Hepatocyte (in vitro differentiated cells): ENCODE results near the gene DEK. TPM values are rescaled to one million over a fixed set of nuclear protein-coding genes. Genes with fewer than 3 reads are reported as not detected.
"Not testable (repeated sequence)": the region's sequence is repeated elsewhere in the genome, so short reads cannot be mapped to it uniquely, and the experiment has no call there.

Source experiments
- DNase-seq: peaks from one replicate; pipeline ENCODE4 v3.0.0-alpha.2; 2016; ENCODE audit warnings: low spot score
- H2AFZ ChIP-seq: fragments of 200-600 bp; sonication (generic); 2 replicates; pipeline ENCODE4 v1.6.0; 2016; ENCODE audit warnings: antibody characterized with exemption, mild to moderate bottlenecking
- H3K27ac ChIP-seq: fragments of 200-600 bp; sonication (generic); 2 replicates; pipeline ENCODE4 v1.5.1; 2016; ENCODE audit warnings: mild to moderate bottlenecking
- H3K27me3 ChIP-seq: fragments of 200-600 bp; sonication (generic); 2 replicates; pipeline ENCODE4 v1.6.1; 2016
- H3K36me3 ChIP-seq: fragments of 200-600 bp; sonication (generic); replicated peaks from 2 replicates; pipeline ENCODE4 v1.5.1; 2016; ENCODE audit warnings: low read depth; ENCODE audit not compliant: insufficient read depth
- H3K4me1 ChIP-seq: fragments of 200-600 bp; sonication (generic); 2 replicates; pipeline ENCODE4 v1.5.1; 2016; ENCODE audit warnings: mild to moderate bottlenecking, moderate library complexity; ENCODE audit not compliant: insufficient read depth
- H3K4me2 ChIP-seq: fragments of 200-600 bp; sonication (generic); 2 replicates; pipeline ENCODE4 v1.6.0; 2016
- H3K4me3 ChIP-seq: fragments of 200-600 bp; sonication (generic); 2 replicates; pipeline ENCODE4 v1.5.1; 2016; ENCODE audit warnings: mild to moderate bottlenecking
- H3K79me2 ChIP-seq: fragments of 200-600 bp; sonication (generic); 2 replicates; pipeline ENCODE4 v1.6.0; 2017; ENCODE audit warnings: mild to moderate bottlenecking
- H3K9me2 ChIP-seq: fragments of 200-600 bp; sonication (generic); replicated peaks from 2 replicates; pipeline ENCODE4 v1.6.0; 2017; ENCODE audit warnings: mild to moderate bottlenecking; ENCODE audit not compliant: insufficient read depth
- H3K9me3 ChIP-seq: fragments of 200-600 bp; sonication (generic); 2 replicates; pipeline ENCODE4 v1.5.1; 2016; ENCODE audit warnings: low read depth, mild to moderate bottlenecking
- H4K20me1 ChIP-seq: fragments of 200-600 bp; sonication (generic); 2 replicates; pipeline ENCODE4 v1.6.0; 2016; ENCODE audit warnings: mild to moderate bottlenecking; ENCODE audit not compliant: insufficient read depth, poor library complexity, severe bottlenecking
- EZH2 ChIP-seq: fragments of 200-600 bp; sonication (generic); IDR thresholded peaks from 2 replicates; pipeline ENCODE4 v1.6.1; 2016; ENCODE audit warnings: antibody characterized with exemption, mild to moderate bottlenecking, borderline replicate concordance
- EZH2phosphoT487 ChIP-seq: fragments of 200-600 bp; sonication (generic); IDR thresholded peaks from one replicate; pipeline ENCODE4 v1.6.1; 2018; ENCODE audit warnings: antibody characterized with exemption, mild to moderate bottlenecking, low read depth, moderate library complexity; ENCODE audit not compliant: unreplicated experiment, severe bottlenecking
- WGBS: methylation state at CpG from one replicate; pipeline ENCODE4 v1.1.6; 2016; ENCODE audit warnings: low lambda C conversion rate; ENCODE audit errors: missing lambda C conversion rate; 5-methylcytosine and 5-hydroxymethylcytosine counted together
- polyA plus RNA-seq: library from polyadenylated mRNA; unstranded; fragments of >200 nt; fragmentation: Nextera tagmentation; extraction: Ambion mirVana; gene quantifications from 2 replicates; pipeline ENCODE4 v1.2.1, GENCODE V29; 2016
- total RNA-seq: library from RNA; depleted of rRNA; stranded (reverse); fragments of >200 nt; gene quantifications from 2 replicates; pipeline ENCODE4 v1.2.3, GENCODE V29; 2014
- TF ChIP-seq, protein P1 (sequence below): fragments of 200-600 bp; sonication (generic); IDR thresholded peaks from 2 replicates; pipeline ENCODE4 v1.5.1; 2016; ENCODE audit warnings: antibody characterized with exemption, mild to moderate bottlenecking; ENCODE audit not compliant: poor library complexity

Gene DEK
- total and polyA plus RNA-seq, 2 experiments from 2014 or later, result 39.9 to 81.3 TPM

DNA sequence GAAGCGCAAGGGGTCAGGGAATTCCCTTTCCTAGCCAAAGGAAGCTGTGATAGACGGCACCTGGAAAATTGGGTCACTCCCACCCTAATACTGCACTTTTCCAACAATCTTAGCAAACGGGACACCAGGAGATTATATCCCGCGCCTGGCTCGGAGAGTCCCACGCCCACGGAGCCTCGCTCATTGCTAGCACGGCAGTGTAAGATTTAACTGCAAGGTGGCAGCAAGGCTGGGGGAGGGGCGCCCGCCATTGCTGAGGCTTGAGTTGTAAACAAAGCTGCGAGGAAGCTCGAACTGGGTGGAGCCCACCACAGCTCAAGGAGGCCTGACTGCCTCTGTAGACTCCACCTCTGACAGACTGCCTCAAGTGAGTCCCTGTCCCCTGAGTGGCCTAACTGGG lies 35.7 kb downstream of the DEK start:
- H3K27me3 ChIP-seq, H2AFZ ChIP-seq, H3K9me2 ChIP-seq, H3K4me2 ChIP-seq, H3K27ac ChIP-seq, H3K36me3 ChIP-seq, DNase-seq, H4K20me1 ChIP-seq, H3K4me1 ChIP-seq, H3K4me3 ChIP-seq, H3K9me3 ChIP-seq: not testable (repeated sequence)
- H3K79me2 ChIP-seq, result peaks cover 15% of the 10 kb centered on the region
- over 99% methylated on average over 14 of the region's 14 CpGs for WGBS

DNA sequence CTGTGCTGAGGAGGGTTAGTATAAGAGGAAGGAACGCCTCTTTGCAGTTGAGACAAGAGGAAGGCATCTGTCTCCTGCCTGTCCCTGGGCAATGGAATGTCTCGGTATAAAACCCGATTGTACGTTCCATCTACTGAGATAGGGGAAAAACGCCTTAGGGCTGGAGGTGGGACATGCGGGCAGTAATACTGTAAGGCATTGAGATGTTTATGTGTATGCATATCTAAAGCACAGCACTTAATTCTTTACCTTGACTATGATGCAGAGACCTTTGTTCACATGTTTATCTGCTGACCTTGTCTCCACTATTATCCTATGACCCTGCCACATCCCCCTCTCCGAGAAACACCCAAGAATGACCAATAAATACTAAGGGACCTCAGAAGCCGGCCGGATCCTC lies 37.2 kb downstream of the DEK start:
- not testable (repeated sequence) for H3K9me2 ChIP-seq, H3K4me3 ChIP-seq, H2AFZ ChIP-seq, H3K27me3 ChIP-seq, H3K9me3 ChIP-seq, H3K4me2 ChIP-seq, H3K4me1 ChIP-seq, H3K36me3 ChIP-seq, H4K20me1 ChIP-seq, DNase-seq, H3K27ac ChIP-seq
- 94% methylated on average over 9 of the region's 9 CpGs for WGBS
- H3K79me2 ChIP-seq, result peaks cover 10% of the 10 kb centered on the region

- WGBS, result 72% methylated on average over 5 of the region's 5 CpGs
- H2AFZ ChIP-seq, result not testable (repeated sequence)
These were observed 37.8 kb downstream of the DEK start for GRCh38 chr6:18226451-18227105.

DNA sequence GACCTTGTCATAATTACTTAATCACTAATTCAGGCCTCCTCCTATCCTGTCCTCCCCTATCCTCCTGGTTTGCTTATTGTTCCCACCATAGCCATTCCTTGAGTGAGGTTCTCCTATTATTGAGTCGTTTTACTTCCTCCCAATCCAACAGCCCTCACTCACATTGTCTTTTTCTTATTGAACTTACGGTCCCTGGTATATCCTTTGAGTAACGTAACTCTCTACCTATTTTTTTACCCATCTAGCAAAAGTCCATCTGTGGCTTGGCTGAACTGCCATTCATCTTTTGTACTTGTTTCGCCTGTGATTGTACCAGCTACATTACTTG lies 43.1 kb downstream of the DEK start:
- H3K4me3 ChIP-seq, result no peak overlapping the region
- TF ChIP-seq, protein P1, sequence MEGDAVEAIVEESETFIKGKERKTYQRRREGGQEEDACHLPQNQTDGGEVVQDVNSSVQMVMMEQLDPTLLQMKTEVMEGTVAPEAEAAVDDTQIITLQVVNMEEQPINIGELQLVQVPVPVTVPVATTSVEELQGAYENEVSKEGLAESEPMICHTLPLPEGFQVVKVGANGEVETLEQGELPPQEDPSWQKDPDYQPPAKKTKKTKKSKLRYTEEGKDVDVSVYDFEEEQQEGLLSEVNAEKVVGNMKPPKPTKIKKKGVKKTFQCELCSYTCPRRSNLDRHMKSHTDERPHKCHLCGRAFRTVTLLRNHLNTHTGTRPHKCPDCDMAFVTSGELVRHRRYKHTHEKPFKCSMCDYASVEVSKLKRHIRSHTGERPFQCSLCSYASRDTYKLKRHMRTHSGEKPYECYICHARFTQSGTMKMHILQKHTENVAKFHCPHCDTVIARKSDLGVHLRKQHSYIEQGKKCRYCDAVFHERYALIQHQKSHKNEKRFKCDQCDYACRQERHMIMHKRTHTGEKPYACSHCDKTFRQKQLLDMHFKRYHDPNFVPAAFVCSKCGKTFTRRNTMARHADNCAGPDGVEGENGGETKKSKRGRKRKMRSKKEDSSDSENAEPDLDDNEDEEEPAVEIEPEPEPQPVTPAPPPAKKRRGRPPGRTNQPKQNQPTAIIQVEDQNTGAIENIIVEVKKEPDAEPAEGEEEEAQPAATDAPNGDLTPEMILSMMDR, result no peak
- no peak for TF ChIP-seq EZH2
- no peak for TF ChIP-seq EZH2phosphoT487
- 98% methylated on average over 4 of the region's 4 CpGs for WGBS

More at GRCh38 chr6:18226451-18227105, 37.8 kb downstream of the DEK start:
- not testable (repeated sequence) for H3K4me1 ChIP-seq, H3K4me2 ChIP-seq, H3K9me2 ChIP-seq, H3K79me2 ChIP-seq, H3K4me3 ChIP-seq, H3K27ac ChIP-seq, H4K20me1 ChIP-seq, H3K9me3 ChIP-seq, DNase-seq, H3K27me3 ChIP-seq
- H3K36me3 ChIP-seq, result peaks cover 10% of the 10 kb centered on the region

DNA sequence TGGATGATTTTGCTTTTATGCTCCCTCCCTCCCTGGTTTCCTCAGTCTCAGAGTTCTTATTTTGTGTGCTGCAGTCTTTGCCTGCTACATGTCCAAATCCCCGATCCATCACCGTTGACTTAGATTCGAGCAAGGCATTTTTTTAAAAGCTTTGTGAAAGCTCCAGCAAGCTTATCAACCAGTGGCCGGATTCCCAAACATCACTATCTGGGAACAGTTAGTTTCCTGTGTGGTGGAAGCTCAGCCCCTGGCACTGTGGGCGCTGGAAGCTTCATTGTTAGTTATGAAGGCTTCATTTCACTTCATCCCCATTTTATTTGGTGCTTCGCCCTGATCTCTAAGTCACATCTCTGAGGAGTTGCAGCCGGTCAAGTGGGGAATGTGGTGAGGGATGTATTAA lies 44.7 kb downstream of the DEK start:
- Histone ChIP-seq H3K4me1 (no peaks in the 10 kb centered on the region), H2AFZ (no peak overlapping the region), H3K79me2 (no peaks in the 10 kb centered on the region), H3K27me3 (no peaks in the 10 kb centered on the region), H3K36me3 (peaks cover 6% of the 10 kb centered on the region), H4K20me1 (peaks cover 7% of the 10 kb centered on the region), H3K9me2 (no peaks in the 10 kb centered on the region), H3K9me3 (no peaks in the 10 kb centered on the region), H3K27ac (no peak overlapping the region), H3K4me3 (no peak overlapping the region), H3K4me2 (no peak overlapping the region)
- no peak for DNase-seq
- WGBS, result 55% methylated on average over 7 of the region's 7 CpGs
- TF ChIP-seq EZH2phosphoT487, result no peak
- no peak for TF ChIP-seq EZH2
- TF ChIP-seq, protein P1, result no peak

More for the DNA sequence above, 43.1 kb downstream of the DEK start:
- H3K9me3 ChIP-seq, result no peaks in the 10 kb centered on the region
- peaks cover 7% of the 10 kb centered on the region for H4K20me1 ChIP-seq
- DNase-seq, result no peak
- H3K4me2 ChIP-seq, result no peak overlapping the region
- no peaks in the 10 kb centered on the region for H3K27me3 ChIP-seq
- no peaks in the 10 kb centered on the region for H3K9me2 ChIP-seq
- H3K79me2 ChIP-seq, result no peaks in the 10 kb centered on the region
- H3K4me1 ChIP-seq, result no peaks in the 10 kb centered on the region
- no peak overlapping the region for H3K27ac ChIP-seq
- no peak overlapping the region for H2AFZ ChIP-seq
- peaks cover 6% of the 10 kb centered on the region for H3K36me3 ChIP-seq
